Peyer's patch (tissue), 4 donors: Measurements from ENCODE around the gene MXD4.

Experiments used
- CTCF ChIP-seq, 6 experiments: fragments of 450-650 bp in 4 of 6; fragments of 200-600 bp in 2 of 6; sonication (generic) in 1 of 6; IDR thresholded peaks; one replicate each; pipeline ENCODE4 v1.5.1; 2017 to 2019; ENCODE audit warnings: antibody characterized with exemption in 6 of 6, mild to moderate bottlenecking in 3 of 6, moderate library complexity in 1 of 6
- POLR2A ChIP-seq, 2 donors: fragments of 450-650 bp; IDR thresholded peaks; one replicate each; pipeline ENCODE4 v1.5.1; 2017; ENCODE audit warnings: antibody characterized with exemption in 2 of 2, mild to moderate bottlenecking in 2 of 2, moderate library complexity in 2 of 2

- TF ChIP-seq CTCF (IDR thresholded peaks at IDR 0.05) (no peak), POLR2A (IDR thresholded peaks at IDR 0.05) (no peak)
Observed at GRCh38 chr4:2218436-2218835, 43.5 kb downstream of the MXD4 start.
